Colonic mucosa (tissue), 4 donors: ENCODE measurements around the gene CAPN10. TPM values are rescaled to one million over a fixed set of nuclear protein-coding genes. Genes with fewer than 3 reads are reported as not detected.
"Not testable (repeated sequence)": the region's sequence is repeated elsewhere in the genome, so short reads cannot be mapped to it uniquely, and the experiment has no call there.

Source experiments
- DNase-seq: peaks from one replicate; pipeline ENCODE4 v3.0.0-alpha.2; 2020
- H3K27ac ChIP-seq: fragments of 200-600 bp; one replicate; pipeline ENCODE4 v1.8.0; 2021
- H3K27me3 ChIP-seq: fragments of 200-600 bp; one replicate; pipeline ENCODE4 v1.8.0; 2021
- H3K36me3 ChIP-seq: fragments of 200-600 bp; one replicate; pipeline ENCODE4 v1.8.0; 2021
- H3K4me1 ChIP-seq: fragments of 200-600 bp; one replicate; pipeline ENCODE4 v1.8.0; 2021; ENCODE audit warnings: mild to moderate bottlenecking
- H3K4me3 ChIP-seq: fragments of 200-600 bp; one replicate; pipeline ENCODE4 v1.8.0; 2021
- H3K9ac ChIP-seq, 2 donors: one replicate each; pipeline ENCODE4 v1.7.0; 2013; ENCODE audit warnings: control low read depth in 2 of 2, low read depth in 2 of 2, low read length in 2 of 2
- H3K9me3 ChIP-seq: fragments of 200-600 bp; one replicate; pipeline ENCODE4 v1.8.0; 2021
- CTCF ChIP-seq: fragments of 200-600 bp; IDR thresholded peaks from one replicate; pipeline ENCODE4 v1.8.0; 2022; ENCODE audit warnings: antibody characterized with exemption, mild to moderate bottlenecking
- intact Hi-C: fragments of 100-400 bp; cut with DNase I; formaldehyde crosslinking; loops from one replicate; pipeline ENCODE4 v1.14.1; 2022
- total RNA-seq, 2 donors: library from RNA; stranded (reverse); fragmentation: NEBNext Ultra II Directional in 1 of 2; extraction: Animal tissue kit (Norgen Biotek cat#: 25700) in 1 of 2; gene quantifications; one replicate each; pipeline ENCODE4 v1.2.1, GENCODE V29; 2021
- donor health status: healthy.
- donor health status: DM: no; HTN: no; CAD: no.
- donor health status: DM: no; HTN: no; CAD: no.

Gene CAPN10
- total RNA-seq, 2 donors from 2014 or later = 29.1 to 47.8 TPM

- TF ChIP-seq CTCF = no peak
- H3K27ac ChIP-seq = no peak overlapping the region
- H3K4me3 ChIP-seq = no peak overlapping the region
- H3K9ac ChIP-seq = no peak overlapping the region
- no peaks in the 10 kb centered on the region for H3K9me3 ChIP-seq
- no peak for DNase-seq
- no peaks in the 10 kb centered on the region for H3K27me3 ChIP-seq
- H3K36me3 ChIP-seq = no peaks in the 10 kb centered on the region
- intact Hi-C loops = no loop called here
- H3K4me1 ChIP-seq = no peaks in the 10 kb centered on the region
Observed at GRCh38 chr2:240615396-240615795, 28.9 kb downstream of the CAPN10 start.

GRCh38 chr2:240615820-240616547, 29.4 kb downstream of the CAPN10 start:
- DNase-seq = no peak
- Histone ChIP-seq H3K27me3 (no peaks in the 10 kb centered on the region), H3K4me1 (no peaks in the 10 kb centered on the region), H3K36me3 (no peaks in the 10 kb centered on the region), H3K4me3 (no peak overlapping the region), H3K9me3 (no peaks in the 10 kb centered on the region), H3K27ac (no peak overlapping the region), H3K9ac (no peak overlapping the region)
- no peak for TF ChIP-seq CTCF
- intact Hi-C loops = no loop called here

GRCh38 chr2:240616860-240617666, 30.5 kb downstream of the CAPN10 start:
- H3K27me3 ChIP-seq, H3K4me1 ChIP-seq, H3K27ac ChIP-seq, H3K4me3 ChIP-seq, DNase-seq, H3K36me3 ChIP-seq, H3K9ac ChIP-seq, intact Hi-C loops, H3K9me3 ChIP-seq: not testable (repeated sequence)

DNA sequence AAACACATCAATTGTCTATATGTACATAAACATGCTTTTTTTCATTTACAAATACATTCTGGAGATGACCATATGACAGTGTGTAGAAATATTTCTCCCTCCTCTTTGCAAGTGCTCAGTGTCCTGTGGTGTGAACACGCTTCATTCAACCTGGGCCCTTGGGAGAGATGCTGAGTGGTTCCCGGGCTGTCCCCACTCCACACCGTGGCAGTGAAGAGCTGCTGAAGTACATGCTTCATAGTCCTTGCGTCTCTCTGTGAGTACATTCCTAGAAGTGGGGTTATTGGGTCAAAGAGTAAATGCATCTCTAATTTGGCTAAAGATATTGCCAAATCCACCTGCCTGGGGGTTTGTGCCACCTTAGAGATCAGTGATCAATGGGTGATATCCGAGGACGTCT, 32.2 kb downstream of the CAPN10 start:
- intact Hi-C loops = no loop called here
- Histone ChIP-seq H3K9me3 (no peaks in the 10 kb centered on the region), H3K36me3 (no peaks in the 10 kb centered on the region), H3K9ac (no peak overlapping the region), H3K27ac (no peak overlapping the region), H3K4me1 (no peaks in the 10 kb centered on the region), H3K27me3 (no peaks in the 10 kb centered on the region), H3K4me3 (no peak overlapping the region)
- TF ChIP-seq CTCF = no peak
- no peak for DNase-seq

GRCh38 chr2:240619506-240620148, 33.1 kb downstream of the CAPN10 start:
- no peaks in the 10 kb centered on the region for H3K36me3 ChIP-seq
- no peaks in the 10 kb centered on the region for H3K27me3 ChIP-seq
- intact Hi-C loops = no loop called here
- no peaks in the 10 kb centered on the region for H3K4me1 ChIP-seq
- DNase-seq = no peak
- H3K27ac ChIP-seq = no peak overlapping the region
- no peak for TF ChIP-seq CTCF
- H3K9me3 ChIP-seq = no peaks in the 10 kb centered on the region
- no peak overlapping the region for H3K4me3 ChIP-seq
- H3K9ac ChIP-seq = no peak overlapping the region
